Inflammatory macrophage treated with lipopolysaccharide for 1 hour (primary cell): ENCODE measurements around the gene MSH5.
"Not testable (repeated sequence)": the region's sequence is repeated elsewhere in the genome, so short reads cannot be mapped to it uniquely, and the experiment has no call there.

Source experiments
- DNase-seq, 2 donors: peaks; one replicate each; pipeline ENCODE4 v3.0.0-alpha.2; 2020 to 2022

Gene MSH5

DNA sequence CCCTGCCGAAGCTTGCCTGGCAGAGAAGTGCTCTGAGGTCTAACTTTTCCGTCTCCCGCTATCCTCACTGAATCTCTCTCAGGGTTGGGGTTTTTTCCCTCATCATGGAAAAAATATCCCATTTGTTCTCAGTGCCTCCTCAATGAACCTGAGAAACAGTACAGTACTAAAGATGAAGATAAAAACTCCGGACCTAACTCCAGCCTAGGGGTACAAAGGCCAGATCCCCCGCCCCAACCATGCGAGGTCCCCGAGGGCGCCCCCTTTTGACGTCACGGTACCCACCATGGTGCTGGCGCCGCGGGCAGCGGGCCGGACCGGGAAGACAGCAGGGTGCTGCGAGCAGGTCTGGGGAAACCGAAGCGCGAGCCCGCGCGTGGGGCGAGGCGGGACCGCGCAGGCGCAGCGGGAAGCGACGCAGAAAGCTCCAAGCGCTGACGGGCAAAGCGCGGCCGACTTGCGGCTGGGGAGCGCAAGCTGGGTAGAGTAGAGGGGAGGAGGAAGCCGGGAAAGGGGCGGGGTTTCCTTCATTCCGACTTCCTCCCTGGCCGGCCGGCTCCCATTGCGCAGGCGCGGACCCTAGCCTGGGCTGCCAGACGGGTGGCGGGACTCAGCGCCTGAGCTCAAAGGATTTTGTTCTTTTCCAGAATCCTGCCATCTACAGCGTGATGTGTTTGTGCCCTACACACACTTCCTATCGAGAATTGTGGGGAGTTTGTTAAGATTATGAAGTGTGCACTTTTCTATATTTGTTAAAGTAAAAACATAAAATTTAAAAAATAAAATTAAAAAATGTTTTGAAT lies 66.9 kb downstream of the MSH5 start, which contains the start of gene LSM2:
Gene LSM2 (minus strand): TSS at position 497 of the 803 bp plus-strand sequence. CDS start 209 bp downstream, at position 288.
- DNase-seq: peak; percentile 97 to 98

DNA sequence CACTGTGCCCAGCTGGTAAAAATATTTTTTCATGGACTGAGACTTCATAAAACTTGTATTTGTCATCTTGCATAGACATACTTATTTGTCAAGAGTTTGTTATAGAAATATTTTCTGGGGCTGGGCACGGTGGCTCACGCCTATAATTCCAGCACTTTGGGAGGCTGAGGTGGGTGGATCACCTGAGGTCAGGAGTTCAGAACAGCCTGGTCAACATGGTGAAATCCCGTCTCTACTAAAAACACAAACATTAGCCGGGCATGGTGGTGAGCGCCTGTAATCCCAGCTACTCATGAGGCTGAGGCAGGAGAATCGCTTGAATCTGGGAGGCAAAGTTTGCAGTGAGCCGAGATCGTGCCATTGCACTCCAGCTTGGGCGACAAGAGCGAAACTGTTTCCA lies 68.8 kb downstream of the MSH5 start:
- DNase-seq: not testable (repeated sequence)

DNA sequence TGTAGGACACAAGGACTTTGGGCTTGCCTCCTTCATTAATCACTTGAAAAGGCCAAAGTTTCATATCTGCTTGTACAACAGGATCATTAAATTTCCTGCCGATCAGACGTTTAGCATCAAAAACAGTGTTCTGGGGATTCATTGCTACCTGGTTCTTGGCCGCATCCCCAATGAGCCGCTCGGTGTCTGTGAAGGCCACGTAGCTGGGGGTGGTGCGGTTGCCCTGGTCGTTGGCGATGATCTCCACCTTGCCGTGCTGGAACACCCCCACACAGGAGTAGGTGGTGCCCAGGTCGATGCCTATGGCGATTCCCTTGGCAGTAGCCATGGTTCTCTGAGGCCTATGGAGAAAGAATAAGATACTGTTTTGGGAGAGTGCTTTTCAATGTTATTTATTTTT lies 71.8 kb downstream of the MSH5 start:
- DNase-seq: no peak
